Measurements from ENCODE around the gene PNPO.
"Not testable (repeated sequence)": the region's sequence is repeated elsewhere in the genome, so short reads cannot be mapped to it uniquely, and the experiment has no call there.

The PNPO gene

GRCh38 chr17:47916489-47917208 lies 24.7 kb upstream of the PNPO start:
- in situ Hi-C loops (cut with MboI; ENCODE audit: low sequenced_read_pairs): no loop called here

DNA sequence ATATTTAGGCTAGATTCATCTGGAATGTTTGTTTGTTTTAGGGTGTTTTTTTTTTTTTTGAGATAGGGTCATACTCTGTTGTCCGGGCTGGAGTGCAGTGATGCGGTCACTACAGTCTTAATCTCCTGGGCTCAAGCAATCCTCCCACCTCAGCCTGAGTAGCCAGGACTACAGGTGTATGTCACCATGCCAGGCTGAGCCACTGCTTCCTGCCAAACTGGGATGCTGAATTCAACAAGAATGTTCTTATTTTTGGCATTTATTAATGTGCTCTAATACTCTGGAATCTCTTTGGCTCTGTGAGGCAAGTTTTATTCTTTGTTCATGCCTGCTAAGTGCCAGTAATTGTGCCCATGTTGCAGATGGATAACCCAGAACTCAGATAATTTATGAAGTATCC lies 23.8 kb upstream of the PNPO start:
- in situ Hi-C loops (cut with MboI; ENCODE audit: low sequenced_read_pairs): no loop called here

- in situ Hi-C loops (cut with MboI; ENCODE audit: low sequenced_read_pairs): no loop called here
Measured at GRCh38 chr17:47918006-47918405, 23.4 kb upstream of the PNPO start.

DNA sequence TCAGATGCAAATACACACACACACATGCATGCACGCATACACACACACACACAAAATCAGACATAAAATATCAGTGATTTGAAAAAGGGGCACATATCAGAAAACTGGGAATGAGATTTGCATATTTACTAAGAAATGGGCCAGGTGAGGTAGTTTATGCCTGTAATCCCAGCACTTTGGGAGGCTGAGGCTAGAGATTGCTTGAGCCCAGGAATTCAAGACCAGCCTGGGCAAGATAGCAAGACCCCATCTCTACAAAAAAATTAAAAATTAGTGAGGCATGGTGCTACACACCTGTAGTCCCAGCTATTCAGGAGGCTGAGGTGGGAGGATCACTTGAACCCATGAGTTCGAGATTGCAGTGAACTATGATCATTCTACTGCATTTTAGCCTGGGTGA lies 22.4 kb upstream of the PNPO start:
- in situ Hi-C loops (cut with MboI; ENCODE audit: low sequenced_read_pairs): no loop called here

- in situ Hi-C loops (cut with MboI; ENCODE audit: low sequenced_read_pairs): not testable (repeated sequence)
Measured at GRCh38 chr17:47919889-47920288, 21.5 kb upstream of the PNPO start.

DNA sequence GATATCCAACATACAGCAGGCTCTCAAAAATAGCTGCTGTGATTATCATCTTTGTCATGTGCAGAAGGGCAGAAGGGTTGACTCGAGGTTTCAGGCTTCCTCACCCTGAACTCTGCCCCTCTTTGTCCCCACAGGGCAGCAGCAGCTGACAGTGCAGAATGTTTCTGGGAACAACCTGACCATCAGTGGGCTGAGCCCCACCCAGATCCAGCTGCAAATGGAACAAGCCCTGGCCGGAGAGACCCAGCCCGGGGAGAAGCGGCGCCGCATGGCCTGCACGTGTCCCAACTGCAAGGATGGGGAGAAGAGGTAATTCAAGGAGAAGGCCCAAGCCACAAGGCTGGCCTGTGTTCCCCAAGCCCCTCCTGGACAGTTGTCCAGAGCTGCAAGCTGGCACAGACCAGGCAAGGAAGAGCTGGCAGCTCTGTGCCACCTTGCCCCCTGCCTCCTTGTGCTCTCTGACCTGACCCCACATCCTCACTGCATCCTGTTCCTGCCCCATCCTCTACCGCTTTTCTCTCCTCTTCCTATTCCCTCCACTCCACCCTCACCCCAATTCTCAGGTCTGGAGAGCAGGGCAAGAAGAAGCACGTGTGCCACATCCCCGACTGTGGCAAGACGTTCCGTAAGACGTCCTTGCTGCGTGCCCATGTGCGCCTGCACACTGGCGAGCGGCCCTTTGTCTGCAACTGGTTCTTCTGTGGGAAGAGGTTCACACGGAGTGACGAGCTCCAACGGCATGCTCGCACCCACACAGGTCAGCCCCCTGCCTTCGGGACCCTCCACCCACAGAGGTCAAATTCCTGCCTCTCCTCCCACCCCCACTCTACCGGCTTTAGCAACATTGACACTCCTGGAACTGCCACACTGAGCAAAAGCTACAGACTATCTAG lies 16.3 kb upstream of the PNPO start:
- in situ Hi-C loops (cut with MboI; ENCODE audit: low sequenced_read_pairs): no loop called here

DNA sequence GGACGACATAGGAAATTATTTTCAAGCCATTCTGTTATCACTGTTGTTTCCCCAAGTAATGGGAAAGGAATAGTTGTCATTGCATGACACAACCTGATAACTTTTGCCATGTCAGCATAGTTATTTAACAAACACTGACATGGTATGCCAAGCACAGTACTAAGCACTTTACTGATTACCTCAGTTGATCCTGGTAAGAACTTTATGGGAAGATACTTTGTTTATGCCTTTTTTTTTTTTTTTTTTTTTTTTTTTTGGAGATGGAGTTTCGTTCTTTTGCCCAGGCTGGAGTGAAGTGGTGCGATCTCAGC lies 15.7 kb upstream of the PNPO start:
- in situ Hi-C loops (cut with MboI; ENCODE audit: low sequenced_read_pairs): no loop called here

DNA sequence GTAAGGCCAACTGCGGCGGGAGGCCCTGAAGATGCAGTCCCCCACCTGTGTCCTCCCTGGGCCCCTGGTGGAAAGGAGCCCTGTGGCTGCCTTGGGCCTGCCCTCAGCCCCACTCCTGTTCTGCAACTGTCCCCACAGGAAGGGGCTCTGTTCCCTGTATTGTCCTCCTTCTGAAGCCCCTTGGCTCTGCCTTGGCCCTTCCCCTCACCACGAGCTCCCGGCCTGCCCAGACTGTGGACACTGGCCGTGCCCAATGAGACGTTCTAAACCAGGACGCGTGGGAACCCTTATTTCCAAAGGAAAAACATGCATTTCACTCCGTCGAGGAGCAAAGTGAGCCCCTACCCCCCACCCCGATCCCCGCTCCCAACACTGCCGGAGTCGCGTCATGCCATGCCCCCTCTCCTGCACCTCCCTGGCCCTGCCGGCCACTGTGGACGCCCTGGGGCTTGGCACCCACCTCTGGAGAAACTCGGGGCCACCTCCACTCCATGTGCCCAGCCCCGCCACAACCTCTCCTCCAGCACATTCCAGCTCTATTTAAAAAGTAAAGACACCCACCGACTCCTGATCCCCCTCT lies 13.5 kb upstream of the PNPO start:
- in situ Hi-C loops (cut with MboI; ENCODE audit: low sequenced_read_pairs): no loop called here

- in situ Hi-C loops (cut with MboI; ENCODE audit: low sequenced_read_pairs): no loop called here
Measured at GRCh38 chr17:47928415-47928814, 13.0 kb upstream of the PNPO start.

- in situ Hi-C loops (cut with MboI; ENCODE audit: low sequenced_read_pairs): no loop called here
Measured at GRCh38 chr17:47929218-47930000, 12.0 kb upstream of the PNPO start.

GRCh38 chr17:47931848-47932247 lies 9.5 kb upstream of the PNPO start:
- in situ Hi-C loops (cut with MboI; ENCODE audit: low sequenced_read_pairs): loop anchor here (5.0 kb wide), 1 partner anchor 35 kb away; the partner anchor contains the start of gene SP2

DNA sequence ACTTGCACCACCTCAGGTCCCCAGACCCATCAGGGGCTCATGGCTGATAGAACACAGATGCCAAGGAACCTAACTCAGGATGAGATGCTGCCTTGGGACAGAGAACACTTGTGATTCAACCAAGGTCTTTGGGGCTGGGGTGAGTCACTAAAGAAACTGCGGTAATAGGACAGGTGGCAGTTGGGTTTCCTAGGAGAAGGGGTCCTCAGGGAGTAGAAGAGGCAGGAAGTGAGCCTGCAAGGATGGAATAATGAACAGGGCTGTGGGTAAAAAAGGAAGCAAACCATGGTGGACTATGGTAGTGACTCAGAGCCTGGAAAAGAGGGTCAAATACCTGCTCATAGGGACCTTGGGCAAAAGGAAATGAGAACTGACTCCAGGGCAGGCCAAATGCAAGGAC lies 6.5 kb upstream of the PNPO start:
- in situ Hi-C loops (cut with MboI; ENCODE audit: low sequenced_read_pairs): loop anchor here (5.0 kb wide), 1 partner anchor 38 kb away; the partner anchor contains the start of gene SP2

DNA sequence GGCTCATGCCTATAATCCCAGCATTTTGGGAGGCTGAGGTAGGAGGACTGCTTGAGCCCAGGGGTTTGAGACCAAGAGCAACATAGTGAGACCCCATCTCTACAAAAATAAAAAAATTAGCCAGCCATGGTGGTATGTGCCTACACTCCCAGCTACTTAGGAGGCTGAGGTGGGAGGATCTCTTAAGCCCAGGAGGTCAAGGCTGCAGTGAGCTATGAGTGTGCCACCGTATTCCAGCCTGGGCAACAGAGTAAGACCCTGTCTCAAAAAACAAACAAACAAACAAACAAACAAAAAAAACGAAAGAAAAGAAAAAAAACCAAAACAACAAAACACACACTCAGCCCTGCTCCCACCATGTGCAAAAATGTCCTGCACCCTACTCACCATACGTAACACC lies 5.9 kb upstream of the PNPO start:
- in situ Hi-C loops (cut with MboI; ENCODE audit: low sequenced_read_pairs): not testable (repeated sequence)

- in situ Hi-C loops (cut with MboI; ENCODE audit: low sequenced_read_pairs): no loop called here
Measured at GRCh38 chr17:47935961-47936360, 5.4 kb upstream of the PNPO start.

- in situ Hi-C loops (cut with MboI; ENCODE audit: low sequenced_read_pairs): no loop called here
Measured at GRCh38 chr17:47937941-47938340, 3.4 kb upstream of the PNPO start.

GRCh38 chr17:47942096-47942510 lies 732 bp downstream of the PNPO start:
- in situ Hi-C loops (cut with MboI; ENCODE audit: low sequenced_read_pairs): no loop called here

- in situ Hi-C loops (cut with MboI; ENCODE audit: low sequenced_read_pairs): no loop called here
Measured at GRCh38 chr17:47942568-47942967, 1.2 kb downstream of the PNPO start.

DNA sequence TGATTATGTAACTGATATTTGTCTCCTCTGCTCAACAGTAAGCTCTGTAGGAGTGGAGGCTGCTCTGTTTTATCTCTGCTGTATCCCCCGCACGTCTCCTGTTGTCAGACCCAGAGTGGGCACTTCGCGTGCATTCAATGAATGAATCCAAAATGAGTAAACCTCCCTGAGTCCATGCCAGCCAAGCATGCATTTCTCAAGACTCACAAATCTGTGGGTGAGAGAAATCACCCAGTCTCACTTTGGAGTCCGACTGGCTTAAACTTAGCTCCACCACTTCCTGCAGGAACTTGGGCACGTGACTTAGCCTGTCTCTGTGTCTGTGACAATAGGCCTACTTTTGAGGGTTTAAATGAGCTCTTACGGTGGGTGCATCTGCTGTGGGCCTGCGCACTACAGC lies 3.7 kb downstream of the PNPO start:
- in situ Hi-C loops (cut with MboI; ENCODE audit: low sequenced_read_pairs): no loop called here

- in situ Hi-C loops (cut with MboI; ENCODE audit: low sequenced_read_pairs): no loop called here
Measured at GRCh38 chr17:47945529-47946508, 4.4 kb downstream of the PNPO start.

- in situ Hi-C loops (cut with MboI; ENCODE audit: low sequenced_read_pairs): no loop called here
Measured at GRCh38 chr17:47946516-47946915, 5.1 kb downstream of the PNPO start.

Data from HL-60/S4 (cell line).